ENCODE results near the gene FADS2. TPM values are rescaled to one million over a fixed set of nuclear protein-coding genes. Genes with fewer than 3 reads are reported as not detected.

FADS2 gene
- total RNA-seq, 1 experiment from 2014 or later: 36.3 TPM

DNA sequence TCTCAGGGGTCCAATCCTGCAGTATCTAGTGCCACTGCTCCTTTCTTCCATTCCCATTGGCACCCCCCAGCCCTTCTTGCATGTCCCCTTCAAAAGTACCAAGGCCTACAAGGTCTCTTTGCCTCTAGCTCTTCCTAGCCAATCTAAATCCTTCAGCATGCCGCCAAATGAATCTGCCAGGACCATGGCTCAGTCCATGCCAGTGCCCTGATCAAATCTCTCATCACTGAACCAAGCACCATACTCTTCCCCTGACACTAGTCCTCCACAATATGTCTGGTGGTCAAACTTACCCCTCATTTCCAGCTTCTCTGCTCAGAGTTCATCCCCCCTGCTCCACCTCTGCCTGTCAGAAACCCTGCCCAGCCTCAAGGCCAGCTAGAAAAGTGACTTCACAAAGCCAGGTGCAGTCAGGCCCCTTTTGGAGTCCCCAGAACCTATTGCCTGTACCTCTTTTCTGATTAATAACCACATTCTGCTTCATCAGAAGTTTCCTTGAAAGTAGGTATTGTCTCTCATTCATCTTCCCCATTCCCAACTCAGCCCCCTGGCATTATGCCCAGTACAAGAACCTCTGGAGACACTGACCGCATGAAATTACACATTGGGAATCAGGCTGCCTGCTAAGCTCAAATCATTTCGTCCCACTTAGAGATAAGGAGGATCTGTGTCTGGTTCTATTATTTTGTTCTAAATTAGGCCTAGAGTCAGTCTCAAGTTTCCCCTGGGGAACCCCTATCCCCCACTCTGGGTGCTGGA, 24.0 kb upstream of the FADS2 start:
- Histone ChIP-seq H3K4me1 (peaks cover 6% of the 10 kb centered on the region; the same call in 1 of the 2 replicates), H3K9me3 (no peaks in the 10 kb centered on the region), H3K27me3 (replicated peaks; ENCODE audit: control insufficient read depth, insufficient read depth, low read length) (no peaks in the 10 kb centered on the region), H3K4me3 (ENCODE audit: low read depth, low read length) (no peak overlapping the region), H3K36me3 (ENCODE audit: control insufficient read depth, insufficient read depth, low read length) (peaks cover 7% of the 10 kb centered on the region)
- H3K4me1 Mint-ChIP-seq (ENCODE audit: low read depth, unreplicated experiment): peaks cover 7% of the 10 kb centered on the region
- peaks cover 71% of the 10 kb centered on the region for H3K36me3 Mint-ChIP-seq (ENCODE audit: insufficient read depth, unreplicated experiment)
- intact Hi-C loops (cut with micrococcal nuclease; ENCODE audit: unreplicated experiment): no loop called here
- no peak overlapping the region for H3K27ac Mint-ChIP-seq (ENCODE audit: unreplicated experiment)
- ChIA-PET POLR2A (no interaction called here), CTCF (no interaction called here)
- H3K9me3 Mint-ChIP-seq (ENCODE audit: unreplicated experiment): no peaks in the 10 kb centered on the region
- H3K4me3 Mint-ChIP-seq (ENCODE audit: unreplicated experiment): no peak overlapping the region
- H3K27me3 Mint-ChIP-seq (ENCODE audit: insufficient read depth, unreplicated experiment): no peaks in the 10 kb centered on the region
- BruUV-seq (replicated peaks): no TSS peak
- TF ChIP-seq CTCF (IDR thresholded peaks at IDR 0.05; ENCODE audit: insufficient read depth in 1 of 2, low read depth in 1 of 2, low read length in 1 of 2, severe bottlenecking in 1 of 2, unreplicated experiment in 1 of 2): no peak
- DNase-seq: no peak

- no peak for TF ChIP-seq CTCF (IDR thresholded peaks at IDR 0.05; ENCODE audit: insufficient read depth in 1 of 2, low read depth in 1 of 2, low read length in 1 of 2, severe bottlenecking in 1 of 2, unreplicated experiment in 1 of 2)
- no TSS peak for BruUV-seq (replicated peaks)
- peaks cover 7% of the 10 kb centered on the region for H3K4me1 Mint-ChIP-seq (ENCODE audit: low read depth, unreplicated experiment)
- H3K36me3 ChIP-seq (ENCODE audit: control insufficient read depth, insufficient read depth, low read length): peaks cover 7% of the 10 kb centered on the region
- ChIA-PET POLR2A (no interaction called here), CTCF (interaction anchor here (0.8 kb wide), 1 partner anchor 11 kb away, joined by 3 read pairs; the partner anchor contains the start of gene FADS1)
- peaks cover 6% of the 10 kb centered on the region; the same call in 1 of the 2 replicates for H3K4me1 ChIP-seq
- H3K27ac Mint-ChIP-seq (ENCODE audit: unreplicated experiment): no peak overlapping the region
- DNase-seq: no peak
- no peak overlapping the region for H3K4me3 Mint-ChIP-seq (ENCODE audit: unreplicated experiment)
- peaks cover 71% of the 10 kb centered on the region for H3K36me3 Mint-ChIP-seq (ENCODE audit: insufficient read depth, unreplicated experiment)
- no peaks in the 10 kb centered on the region for H3K9me3 Mint-ChIP-seq (ENCODE audit: unreplicated experiment)
- H3K9me3 ChIP-seq: no peaks in the 10 kb centered on the region
- H3K27me3 Mint-ChIP-seq (ENCODE audit: insufficient read depth, unreplicated experiment): no peaks in the 10 kb centered on the region
- intact Hi-C loops (cut with micrococcal nuclease; ENCODE audit: unreplicated experiment): no loop called here
- no peaks in the 10 kb centered on the region for H3K27me3 ChIP-seq (replicated peaks; ENCODE audit: control insufficient read depth, insufficient read depth, low read length)
- H3K4me3 ChIP-seq (ENCODE audit: low read depth, low read length): no peak overlapping the region
Observed at GRCh38 chr11:61805146-61805545, 23.0 kb upstream of the FADS2 start.

- H3K27me3 Mint-ChIP-seq (ENCODE audit: insufficient read depth, unreplicated experiment): no peaks in the 10 kb centered on the region
- CTCF ChIA-PET: interaction anchor here (1.3 kb wide), 1 partner anchor 10 kb away, joined by 6 read pairs; no protein-coding TSS in a partner anchor
- H3K4me1 Mint-ChIP-seq (ENCODE audit: low read depth, unreplicated experiment): no peaks in the 10 kb centered on the region
- no peaks in the 10 kb centered on the region for H3K9me3 ChIP-seq
- no peak overlapping the region for H3K4me3 ChIP-seq (ENCODE audit: low read depth, low read length)
- H3K36me3 Mint-ChIP-seq (ENCODE audit: insufficient read depth, unreplicated experiment): peaks cover 76% of the 10 kb centered on the region
- TF ChIP-seq CTCF (IDR thresholded peaks at IDR 0.05; ENCODE audit: insufficient read depth in 1 of 2, low read depth in 1 of 2, low read length in 1 of 2, severe bottlenecking in 1 of 2, unreplicated experiment in 1 of 2): no peak
- no peak for DNase-seq
- H3K9me3 Mint-ChIP-seq (ENCODE audit: unreplicated experiment): no peaks in the 10 kb centered on the region
- H3K27ac Mint-ChIP-seq (ENCODE audit: unreplicated experiment): no peak overlapping the region
- H3K27me3 ChIP-seq (replicated peaks; ENCODE audit: control insufficient read depth, insufficient read depth, low read length): no peaks in the 10 kb centered on the region
- intact Hi-C loops (cut with micrococcal nuclease; ENCODE audit: unreplicated experiment): no loop called here
- H3K4me3 Mint-ChIP-seq (ENCODE audit: unreplicated experiment): no peak overlapping the region
- peaks cover 8% of the 10 kb centered on the region for H3K36me3 ChIP-seq (ENCODE audit: control insufficient read depth, insufficient read depth, low read length)
- H3K4me1 ChIP-seq: no peaks in the 10 kb centered on the region
- POLR2A ChIA-PET: interaction anchor here (0.6 to 1.5 kb wide), 2 partner anchors 8 to 60 kb away, joined by 3 to 4 read pairs; no protein-coding TSS in a partner anchor
- BruUV-seq (replicated peaks): no TSS peak
Observed at GRCh38 chr11:61806785-61807184, 21.3 kb upstream of the FADS2 start.

Measured in Caco-2 (cell line).